Fibroblast of lung (primary cell): ENCODE data around the gene CHM. TPM values are rescaled to one million over a fixed set of nuclear protein-coding genes. Genes with fewer than 3 reads are reported as not detected.
"Not testable (repeated sequence)": the region's sequence is repeated elsewhere in the genome, so short reads cannot be mapped to it uniquely, and the experiment has no call there.

Experiments
- DNase-seq, 2 donors: peaks; one replicate each; pipeline versions ENCODE4 v3.0.0 to v3.0.0-alpha.2; 2010; ENCODE audit warnings: low read depth in 2 of 2
- H2AFZ ChIP-seq: 2 replicates; pipeline ENCODE4 v1.5.1; 2012; ENCODE audit warnings: low read length, control low read depth, inconsistent platforms
- H3K27ac ChIP-seq: 2 replicates; pipeline ENCODE4 v1.5.1; 2011; ENCODE audit warnings: low read length, control low read depth; ENCODE audit not compliant: insufficient read depth
- H3K27me3 ChIP-seq: 2 replicates; pipeline ENCODE4 v1.5.1; 2011; ENCODE audit warnings: mild to moderate bottlenecking, low read length; ENCODE audit not compliant: control insufficient read depth, insufficient read depth
- H3K36me3 ChIP-seq: 2 replicates; pipeline ENCODE4 v1.5.1; 2011; ENCODE audit warnings: low read length; ENCODE audit not compliant: control insufficient read depth, insufficient read depth
- H3K4me1 ChIP-seq: 2 replicates; pipeline ENCODE4 v1.5.1; 2011; ENCODE audit warnings: low read length; ENCODE audit not compliant: control insufficient read depth, insufficient read depth; ENCODE audit errors: extremely low read depth
- H3K4me2 ChIP-seq: 2 replicates; pipeline ENCODE4 v1.5.1; 2011; ENCODE audit warnings: low read length, control low read depth; ENCODE audit not compliant: insufficient read depth; ENCODE audit errors: extremely low read depth
- H3K4me3 ChIP-seq, 4 experiments: fragments of 200-600 bp in 1 of 4; sonication (generic) in 1 of 4; replicated peaks in 1 of 4; 2 replicates each; pipeline ENCODE4 v1.5.1; 2011 to 2016; ENCODE audit warnings: low read length in 4 of 4, low read depth in 3 of 4, mild to moderate bottlenecking in 3 of 4, control low read depth in 2 of 4, inconsistent platforms in 1 of 4, mixed read lengths in 1 of 4; ENCODE audit not compliant: insufficient read depth in 1 of 4; ENCODE audit errors: control extremely low read depth in 1 of 4
- H3K79me2 ChIP-seq: 2 replicates; pipeline ENCODE4 v1.5.1; 2012; ENCODE audit warnings: mild to moderate bottlenecking, low read length, inconsistent platforms; ENCODE audit not compliant: control insufficient read depth, insufficient read depth
- H3K9ac ChIP-seq: 2 replicates; pipeline ENCODE4 v1.5.1; 2011; ENCODE audit warnings: mild to moderate bottlenecking, low read length, control low read depth; ENCODE audit not compliant: insufficient read depth
- H3K9me3 ChIP-seq: 2 replicates; pipeline ENCODE4 v1.5.1; 2012; ENCODE audit warnings: low read depth, low read length; ENCODE audit not compliant: control insufficient read depth, insufficient read depth
- H4K20me1 ChIP-seq: 2 replicates; pipeline ENCODE4 v1.5.1; 2011; ENCODE audit warnings: low read length; ENCODE audit not compliant: control insufficient read depth, insufficient read depth; ENCODE audit errors: extremely low read depth
- EZH2 ChIP-seq: IDR thresholded peaks from 2 replicates; pipeline ENCODE4 v1.5.1; 2012; ENCODE audit warnings: low read length, control low read depth, mild to moderate bottlenecking; ENCODE audit errors: missing control alignments
- polyA plus RNA-seq, 2 donors: library from polyadenylated mRNA; depleted of rRNA in 1 of 2; stranded (reverse) in 1 of 2; unstranded in 1 of 2; fragments of >200 nt; gene quantifications; 2 replicates each; pipeline ENCODE4 v1.2.1, GENCODE V29; 2011 to 2012; ENCODE audit warnings: missing spikeins in 1 of 2
- total RNA-seq: library from RNA; depleted of rRNA; stranded (reverse); fragments of >200 nt; gene quantifications from 2 replicates; pipeline ENCODE4 v1.2.1, GENCODE V29; 2014
- TF ChIP-seq, protein P1 (sequence below), 2 donors: IDR thresholded peaks in 1 of 2; conservative IDR thresholded peaks in 1 of 2; 1 replicate in 1 of 2; 2 replicates in 1 of 2; pipeline ENCODE4 v1.5.1; 2011 to 2012; ENCODE audit warnings: low read length in 2 of 2, control low read depth in 1 of 2, inconsistent platforms in 1 of 2, low read depth in 1 of 2, mild to moderate bottlenecking in 1 of 2

CHM gene
- total and polyA plus RNA-seq, 2 donors (not counting 1 experiment from before 2014, with no cell fraction given), result 22.4 to 33.4 TPM

- Histone ChIP-seq H3K27me3 (no peaks in the 10 kb centered on the region), H3K9ac (no peak overlapping the region), H2AFZ (no peak overlapping the region), H3K4me3 (no peak overlapping the region), H4K20me1 (no peaks in the 10 kb centered on the region), H3K4me2 (no peak overlapping the region), H3K79me2 (no peaks in the 10 kb centered on the region), H3K4me1 (no peaks in the 10 kb centered on the region), H3K9me3 (no peaks in the 10 kb centered on the region), H3K36me3 (no peaks in the 10 kb centered on the region), H3K27ac (no peak overlapping the region)
- TF ChIP-seq, protein P1, sequence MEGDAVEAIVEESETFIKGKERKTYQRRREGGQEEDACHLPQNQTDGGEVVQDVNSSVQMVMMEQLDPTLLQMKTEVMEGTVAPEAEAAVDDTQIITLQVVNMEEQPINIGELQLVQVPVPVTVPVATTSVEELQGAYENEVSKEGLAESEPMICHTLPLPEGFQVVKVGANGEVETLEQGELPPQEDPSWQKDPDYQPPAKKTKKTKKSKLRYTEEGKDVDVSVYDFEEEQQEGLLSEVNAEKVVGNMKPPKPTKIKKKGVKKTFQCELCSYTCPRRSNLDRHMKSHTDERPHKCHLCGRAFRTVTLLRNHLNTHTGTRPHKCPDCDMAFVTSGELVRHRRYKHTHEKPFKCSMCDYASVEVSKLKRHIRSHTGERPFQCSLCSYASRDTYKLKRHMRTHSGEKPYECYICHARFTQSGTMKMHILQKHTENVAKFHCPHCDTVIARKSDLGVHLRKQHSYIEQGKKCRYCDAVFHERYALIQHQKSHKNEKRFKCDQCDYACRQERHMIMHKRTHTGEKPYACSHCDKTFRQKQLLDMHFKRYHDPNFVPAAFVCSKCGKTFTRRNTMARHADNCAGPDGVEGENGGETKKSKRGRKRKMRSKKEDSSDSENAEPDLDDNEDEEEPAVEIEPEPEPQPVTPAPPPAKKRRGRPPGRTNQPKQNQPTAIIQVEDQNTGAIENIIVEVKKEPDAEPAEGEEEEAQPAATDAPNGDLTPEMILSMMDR (conservative IDR thresholded peaks at IDR 0.05 in 1 of 2, IDR thresholded peaks at IDR 0.05 in 1 of 2; ENCODE audit: low read depth in 1 of 2, low read length in 2 of 2), result no peak
- TF ChIP-seq EZH2, result no peak
- no peak for DNase-seq
These were observed 31.2 kb downstream of the CHM start for GRCh38 chrX:86016139-86016538.

GRCh38 chrX:86014959-86015358 is 32.4 kb downstream of the CHM start:
- H3K27ac ChIP-seq, DNase-seq, H3K27me3 ChIP-seq, H3K79me2 ChIP-seq, H3K9ac ChIP-seq, H3K4me2 ChIP-seq, H3K36me3 ChIP-seq, H3K4me3 ChIP-seq, H3K4me1 ChIP-seq, H4K20me1 ChIP-seq, H3K9me3 ChIP-seq, H2AFZ ChIP-seq: not testable (repeated sequence)

DNA sequence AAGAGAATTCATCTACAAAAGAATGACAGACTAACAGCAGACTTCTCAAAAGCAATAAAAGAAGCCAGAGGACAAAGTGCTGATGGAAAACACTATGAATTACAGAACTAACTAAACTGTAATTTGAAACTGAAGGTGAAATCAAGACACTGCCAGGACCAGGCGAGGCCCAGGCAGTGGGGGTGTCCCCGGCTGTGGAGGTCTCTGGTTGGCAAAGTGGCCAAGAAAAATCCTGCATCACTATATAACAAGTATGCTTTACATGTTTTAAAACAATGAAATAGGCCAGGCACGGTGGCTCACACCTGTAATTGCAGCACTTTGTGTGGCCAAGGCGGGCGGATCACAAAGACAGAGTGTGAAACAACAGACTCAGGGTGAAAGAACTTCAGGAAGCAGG is 32.9 kb downstream of the CHM start:
- H3K9ac ChIP-seq, result no peak overlapping the region
- H3K79me2 ChIP-seq, result no peaks in the 10 kb centered on the region
- no peaks in the 10 kb centered on the region for H3K27me3 ChIP-seq
- H3K4me1 ChIP-seq, result no peaks in the 10 kb centered on the region
- TF ChIP-seq, protein P1 (conservative IDR thresholded peaks at IDR 0.05 in 1 of 2, IDR thresholded peaks at IDR 0.05 in 1 of 2; ENCODE audit: low read depth in 1 of 2, low read length in 2 of 2), result no peak
- TF ChIP-seq EZH2, result no peak
- no peak for DNase-seq
- no peak overlapping the region for H3K27ac ChIP-seq
- no peak overlapping the region for H2AFZ ChIP-seq
- no peaks in the 10 kb centered on the region for H3K36me3 ChIP-seq
- no peaks in the 10 kb centered on the region for H3K9me3 ChIP-seq
- H3K4me2 ChIP-seq, result no peak overlapping the region
- no peaks in the 10 kb centered on the region for H4K20me1 ChIP-seq
- H3K4me3 ChIP-seq, result no peak overlapping the region
